GM10847 (cell line): ENCODE data around the gene SLC26A3.
A peak's percentile ranks its signal among the peaks of the same experiment; 100 is the strongest.

Experiments
- POLR2A ChIP-seq: IDR thresholded peaks from 2 replicates; pipeline ENCODE4 v1.6.1; 2011; ENCODE audit not compliant: insufficient read length; ENCODE audit errors: extremely low read depth

Gene SLC26A3

DNA sequence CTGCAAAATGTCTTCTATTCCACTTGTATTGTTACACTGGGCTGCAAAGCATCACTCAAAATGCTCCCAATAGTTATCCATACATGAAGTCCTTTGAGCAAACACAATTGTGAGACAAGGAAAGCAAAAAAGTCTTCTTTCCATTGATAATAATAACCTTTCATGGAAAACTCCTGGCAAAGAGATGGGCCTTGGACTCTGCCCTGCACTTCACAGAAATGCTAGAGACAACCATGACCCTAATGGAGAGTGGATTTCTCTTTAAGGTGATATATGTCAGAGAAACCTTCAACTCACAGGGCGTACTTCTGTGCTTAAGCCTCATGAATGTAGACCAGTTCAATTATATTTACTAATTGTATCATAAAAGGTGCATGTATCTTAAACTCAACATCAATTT lies 19.4 kb downstream of the SLC26A3 start:
- no peak for TF ChIP-seq POLR2A

DNA sequence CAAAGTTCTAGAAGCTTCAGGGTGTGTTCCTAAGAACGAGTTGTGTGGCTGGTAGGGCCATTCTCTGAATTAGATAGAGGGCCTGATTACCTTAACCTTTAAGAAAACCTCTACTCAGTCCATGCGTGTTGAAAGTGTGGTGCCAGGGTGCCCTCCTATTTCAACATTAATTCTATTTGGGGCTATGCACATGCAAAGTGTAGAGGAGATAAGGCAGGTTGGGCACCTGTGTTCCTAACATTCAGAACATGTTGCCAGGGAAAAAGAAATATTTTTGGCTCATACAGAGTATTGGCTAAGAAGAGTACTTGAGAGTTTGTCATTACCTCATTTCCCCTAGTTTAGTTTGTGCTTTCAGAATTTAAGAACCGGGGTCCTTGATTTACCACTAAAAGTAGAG lies 20.6 kb downstream of the SLC26A3 start:
- no peak for TF ChIP-seq POLR2A

DNA sequence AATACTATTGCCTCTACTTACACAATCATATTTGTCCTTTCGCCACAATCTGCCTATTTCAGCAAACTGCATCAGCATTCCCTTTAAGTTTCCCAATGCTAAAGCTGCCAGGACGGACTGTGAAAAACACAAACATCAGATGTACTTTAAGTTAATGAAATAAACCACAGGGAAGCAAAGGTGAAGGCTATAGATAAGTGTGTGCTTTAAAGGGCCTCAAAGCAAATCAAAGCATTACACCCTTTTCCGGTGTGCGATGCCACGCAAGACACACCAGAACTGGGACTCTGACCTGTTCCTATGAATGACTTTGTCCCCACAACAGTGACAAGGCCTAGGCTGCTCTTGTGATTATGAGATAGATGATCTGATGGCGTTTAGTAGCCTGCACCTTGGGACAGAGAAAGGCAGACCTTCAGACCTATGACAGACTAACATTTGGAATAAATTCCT lies 23.4 kb downstream of the SLC26A3 start:
- no peak for TF ChIP-seq POLR2A

DNA sequence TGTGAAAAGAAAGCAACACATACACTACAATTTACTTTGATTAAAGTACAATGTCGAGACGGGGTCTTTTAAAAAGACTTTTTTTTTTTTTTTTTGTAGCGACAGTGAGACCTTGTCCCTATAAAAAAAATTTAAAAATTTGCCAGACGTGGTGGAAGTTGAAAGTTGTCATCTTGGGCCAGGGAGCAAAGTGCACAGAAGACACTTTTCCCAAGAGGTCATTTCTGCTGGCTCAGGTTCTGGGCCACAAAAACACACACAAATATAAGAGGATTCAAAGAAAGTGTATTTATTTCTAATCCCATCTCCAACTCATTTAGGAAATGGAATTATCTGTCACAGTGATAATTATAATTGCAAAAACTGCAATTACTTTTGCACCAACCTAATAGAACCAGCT lies 24.7 kb downstream of the SLC26A3 start:
- no peak for TF ChIP-seq POLR2A

DNA sequence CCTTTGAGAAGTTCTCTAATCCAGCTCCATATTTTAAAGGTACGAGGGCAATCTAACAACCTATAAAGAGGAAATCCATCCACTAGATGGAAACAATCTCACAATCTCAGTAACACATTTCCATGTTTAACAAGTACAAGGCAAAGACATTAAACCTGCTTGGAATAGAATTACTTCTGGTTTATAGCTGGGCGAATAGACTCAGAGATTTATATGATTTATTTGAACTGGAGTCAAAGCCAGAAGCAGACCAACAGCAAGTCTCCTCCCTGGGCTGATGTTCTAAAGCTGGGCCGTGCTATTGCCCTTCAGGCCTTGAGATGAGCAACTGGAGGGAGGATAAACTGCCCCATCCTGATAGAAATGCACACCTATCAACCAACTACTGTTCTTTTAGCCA lies 25.3 kb downstream of the SLC26A3 start:
- TF ChIP-seq POLR2A = no peak

DNA sequence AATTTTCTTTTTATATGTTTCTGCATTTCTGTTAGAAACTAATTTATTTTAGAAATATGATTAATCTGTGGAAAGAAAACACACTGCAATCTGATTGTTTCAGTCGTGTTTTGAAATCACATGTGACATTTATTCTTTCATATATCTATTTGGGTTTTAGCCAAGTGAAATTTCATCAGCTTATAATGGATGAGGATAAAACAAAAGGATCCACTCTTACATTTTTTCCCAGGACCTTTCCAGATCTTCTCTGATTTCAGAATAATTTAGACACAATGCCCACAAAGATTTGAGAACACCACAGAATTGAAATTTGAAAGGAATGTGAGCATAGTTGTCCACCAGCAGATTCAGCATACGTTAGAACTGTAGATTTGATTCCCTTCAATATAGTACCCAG lies 30.0 kb downstream of the SLC26A3 start:
- no peak for TF ChIP-seq POLR2A

DNA sequence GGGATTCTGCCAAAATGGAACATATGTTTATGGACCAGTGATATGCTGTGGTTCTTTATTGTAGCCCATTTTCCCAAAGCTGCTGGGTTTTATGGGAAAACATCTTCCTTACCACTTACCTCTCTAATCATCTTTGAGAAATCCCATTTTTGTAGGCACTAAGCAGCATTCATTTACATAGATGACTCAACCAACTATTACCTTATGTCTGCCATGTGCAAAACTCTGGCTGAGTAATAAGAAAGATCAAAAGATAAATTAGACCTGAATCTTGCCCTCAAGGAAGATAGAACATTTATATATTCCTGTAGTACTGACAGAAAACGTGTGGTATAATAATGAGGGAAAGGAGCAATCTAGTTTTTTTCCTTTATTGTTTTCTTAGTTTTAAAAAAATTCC lies 34.8 kb downstream of the SLC26A3 start:
- no peak for TF ChIP-seq POLR2A

DNA sequence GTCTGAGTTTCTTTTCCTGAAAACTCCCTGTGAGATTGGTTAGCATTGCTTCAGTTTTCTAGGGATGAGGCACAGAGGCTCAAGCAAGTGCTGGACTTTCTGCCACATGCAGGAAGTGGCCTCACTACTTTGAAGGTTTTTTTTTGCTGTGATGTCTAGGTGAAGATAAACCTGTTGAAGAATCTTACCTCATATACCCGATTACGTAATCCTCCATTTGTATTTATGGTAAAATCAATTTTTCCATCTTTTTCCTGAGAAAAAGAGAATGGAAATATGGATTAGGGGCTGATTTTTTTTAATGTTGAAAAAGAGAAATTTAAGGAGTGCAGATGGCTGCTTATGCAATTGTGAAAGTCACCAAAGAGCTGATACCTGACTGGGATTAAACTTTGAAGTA lies 35.6 kb downstream of the SLC26A3 start:
- no peak for TF ChIP-seq POLR2A

DNA sequence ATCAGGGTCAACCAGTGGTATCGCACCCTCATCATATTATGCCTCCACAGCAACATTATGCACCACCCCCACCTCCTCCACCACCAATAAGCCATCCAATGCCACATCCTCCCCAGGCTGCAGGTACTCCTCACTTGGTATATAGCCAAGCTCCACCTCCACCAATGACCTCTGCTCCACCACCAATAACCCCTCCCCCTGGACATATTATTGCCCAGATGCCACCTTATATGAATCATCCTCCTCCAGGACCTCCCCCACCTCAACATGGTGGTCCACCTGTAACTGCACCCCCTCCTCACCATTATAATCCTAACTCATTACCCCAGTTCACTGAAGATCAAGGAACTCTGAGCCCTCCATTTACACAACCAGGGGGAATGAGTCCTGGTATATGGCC lies 44.4 kb downstream of the SLC26A3 start:
- TF ChIP-seq POLR2A = no peak

DNA sequence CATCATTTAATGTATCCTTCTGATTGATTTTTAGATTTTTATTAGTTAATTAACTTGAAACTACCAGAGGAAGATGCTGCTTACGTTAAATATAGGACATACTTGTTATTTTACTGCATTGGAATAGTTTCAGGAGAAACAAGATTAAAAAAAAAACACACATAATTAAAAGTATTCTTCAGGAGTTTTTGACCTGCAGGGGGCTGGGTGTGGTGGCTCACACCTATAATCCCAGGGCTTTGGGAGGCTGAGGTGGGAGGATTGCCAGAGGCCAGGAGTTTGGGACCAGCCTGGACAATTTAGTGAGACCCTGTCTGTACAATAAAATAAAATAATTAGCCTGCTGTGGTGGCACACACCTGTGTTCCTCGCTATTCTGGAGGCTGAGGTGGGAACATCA lies 48.4 kb downstream of the SLC26A3 start:
- TF ChIP-seq POLR2A = no peak

DNA sequence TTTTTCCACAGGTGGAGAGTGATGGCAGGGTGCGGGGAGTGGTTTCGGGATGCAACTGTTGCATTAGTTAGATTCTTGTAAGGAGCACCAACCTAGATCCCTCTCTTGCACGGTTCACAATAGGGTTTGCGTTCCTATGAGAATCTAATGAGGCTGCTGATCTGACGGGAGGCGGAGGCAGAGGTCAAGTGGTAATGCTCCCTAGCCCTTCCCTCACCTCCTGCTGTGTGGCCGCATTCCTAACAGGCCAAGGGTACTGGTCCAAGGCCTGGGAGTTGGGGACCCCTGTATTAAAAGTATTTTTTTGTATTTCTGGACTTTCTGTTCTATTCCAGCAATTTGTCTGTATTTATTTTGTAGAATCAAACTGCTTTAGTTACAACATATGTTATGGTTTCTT lies 51.9 kb downstream of the SLC26A3 start:
- TF ChIP-seq POLR2A = no peak

DNA sequence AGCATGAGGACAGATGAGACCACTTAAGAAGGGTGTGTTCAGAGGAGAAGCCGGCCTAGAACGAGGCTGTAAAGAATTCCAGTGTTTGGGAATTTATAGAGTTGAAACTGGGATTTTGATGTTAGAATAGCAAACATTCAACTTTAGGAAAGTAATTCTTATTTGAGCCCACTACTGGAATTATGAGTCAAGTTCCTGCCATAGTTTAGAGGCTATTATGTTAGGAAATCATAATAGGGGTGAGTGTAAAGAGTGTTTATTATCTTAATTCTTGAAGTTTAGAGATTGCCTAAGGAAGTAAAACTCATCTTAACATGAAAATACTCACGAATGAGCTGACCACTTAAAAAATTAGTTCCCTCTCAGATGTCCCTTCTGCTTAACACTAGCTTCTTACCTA lies 57.0 kb downstream of the SLC26A3 start:
- TF ChIP-seq POLR2A = no peak

DNA sequence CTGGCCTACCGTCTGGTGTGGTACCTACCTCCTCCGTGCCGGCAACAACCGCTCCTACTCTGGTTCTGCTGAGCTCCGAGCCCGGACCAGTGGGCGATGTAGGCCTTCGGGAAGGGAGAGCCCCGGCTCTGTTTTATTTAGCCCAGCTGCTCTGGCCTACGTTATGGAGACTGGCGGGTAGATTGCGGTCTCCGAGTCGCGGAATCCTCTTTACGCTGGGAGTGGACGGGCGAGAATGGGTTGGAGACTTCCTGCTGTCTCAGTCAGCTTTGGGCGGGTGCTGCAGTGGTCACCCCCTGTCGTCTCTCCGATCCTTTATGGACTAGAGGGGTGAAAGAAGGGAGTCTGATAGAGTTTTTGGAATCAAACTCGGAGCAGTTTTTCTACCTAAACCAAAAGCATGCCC lies 58.7 kb downstream of the SLC26A3 start:
- TF ChIP-seq POLR2A = no peak

DNA sequence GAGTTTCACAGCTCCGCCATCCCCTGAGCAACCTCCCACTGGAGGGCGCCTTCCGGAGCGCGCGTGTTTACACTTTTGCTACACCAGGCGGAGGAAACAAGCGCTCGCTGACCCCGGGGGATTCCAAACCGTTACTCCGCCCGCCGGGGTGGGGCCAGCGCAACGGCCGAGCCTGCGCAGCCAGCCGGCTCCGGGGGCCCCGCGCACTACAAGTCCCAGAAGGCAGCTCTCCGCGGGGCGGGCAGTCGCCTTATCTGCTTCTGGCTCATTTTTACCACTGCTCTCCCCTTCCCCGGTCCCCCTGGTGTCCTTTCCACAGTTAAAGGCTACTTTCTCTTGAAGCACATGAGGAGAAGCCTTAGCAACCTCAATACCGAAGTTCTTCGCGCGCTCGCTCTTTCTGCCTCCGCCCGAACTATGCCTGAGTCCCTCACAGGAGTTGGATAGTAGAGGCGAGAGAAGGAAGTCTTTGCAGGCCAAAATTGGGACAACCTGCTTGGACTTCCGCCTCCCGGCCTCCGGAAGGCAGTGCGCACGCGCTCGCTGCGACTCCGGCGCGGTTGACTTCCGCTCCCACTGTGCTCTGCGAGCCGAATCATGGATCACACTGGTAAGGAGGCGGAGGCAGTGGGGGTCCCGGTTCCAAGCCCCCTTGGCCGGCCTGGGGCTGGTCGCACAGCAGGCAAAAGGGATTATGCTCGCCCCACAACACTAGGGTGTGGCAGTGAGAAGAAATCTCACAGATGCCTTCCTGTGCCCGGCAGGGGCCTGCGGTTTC lies 59.3 kb downstream of the SLC26A3 start, which contains the start of gene CBLL1:
TSS of gene CBLL1 (plus strand) at position 576 of the 778 bp plus-strand sequence. CDS start at position 598, 22 bp downstream.
- peak; percentile 68 for TF ChIP-seq POLR2A

DNA sequence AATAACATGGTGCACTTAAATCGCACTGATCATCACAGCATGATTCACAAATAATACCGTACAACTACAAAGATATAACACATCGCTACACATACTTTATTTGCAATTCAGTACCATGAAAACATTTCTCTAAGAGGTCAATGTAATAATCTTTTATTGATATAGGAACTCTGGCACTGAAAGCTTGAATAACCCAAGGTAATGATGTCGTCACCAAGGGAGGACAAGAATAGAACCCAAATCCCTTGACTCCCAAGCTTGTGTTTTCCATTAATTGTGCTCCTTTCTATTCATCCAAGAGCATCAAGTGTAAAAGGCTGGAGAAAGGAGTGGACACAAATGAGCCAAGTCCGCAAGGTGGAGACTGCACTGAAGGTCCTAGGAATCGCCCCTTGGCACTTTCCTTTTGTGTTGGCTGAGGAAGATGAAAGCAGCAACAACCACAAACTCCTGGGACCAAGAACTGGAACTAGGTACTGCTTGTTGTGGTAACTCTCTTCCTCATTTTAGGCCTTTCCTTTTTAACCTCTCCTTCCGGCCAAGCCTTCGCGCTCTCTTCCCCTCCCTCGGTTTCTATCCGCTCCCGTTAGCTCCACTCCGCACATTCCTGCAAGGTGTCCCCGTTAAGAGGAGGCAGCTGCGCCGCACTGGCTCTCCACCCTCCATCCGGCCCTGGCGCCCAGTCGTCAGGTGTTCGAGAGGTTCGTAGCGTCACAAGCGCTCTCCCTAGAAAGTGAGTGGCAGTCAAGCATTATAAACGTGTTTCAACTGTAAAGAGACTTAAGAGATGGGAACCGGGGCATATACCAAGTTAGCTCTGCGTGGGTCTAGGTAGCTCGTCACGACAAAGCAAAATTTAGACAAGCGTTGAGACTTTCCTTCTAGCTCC lies 60.1 kb downstream of the SLC26A3 start:
- TF ChIP-seq POLR2A = no peak

DNA sequence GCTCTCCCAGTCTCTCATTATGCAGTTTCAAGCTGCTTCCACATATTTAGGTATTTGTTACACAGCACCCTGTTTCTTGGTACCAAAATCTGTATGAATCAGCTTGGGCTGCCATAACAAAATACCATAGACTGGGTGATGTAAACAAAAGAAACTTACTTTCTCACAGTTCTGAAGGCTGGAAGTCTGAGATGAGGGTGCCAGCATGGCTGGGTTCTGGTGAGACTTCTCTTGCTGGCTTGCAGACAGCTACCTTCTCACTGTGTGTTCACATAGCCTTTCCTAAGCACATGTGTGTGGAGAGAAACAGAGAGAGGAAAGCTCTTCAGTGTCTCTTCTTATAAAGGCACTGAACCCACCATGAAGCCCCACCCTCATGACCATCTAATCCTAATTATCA lies 74.7 kb downstream of the SLC26A3 start:
- no peak for TF ChIP-seq POLR2A
